ENCODE results near the gene KRT81.

Gene KRT81

DNA sequence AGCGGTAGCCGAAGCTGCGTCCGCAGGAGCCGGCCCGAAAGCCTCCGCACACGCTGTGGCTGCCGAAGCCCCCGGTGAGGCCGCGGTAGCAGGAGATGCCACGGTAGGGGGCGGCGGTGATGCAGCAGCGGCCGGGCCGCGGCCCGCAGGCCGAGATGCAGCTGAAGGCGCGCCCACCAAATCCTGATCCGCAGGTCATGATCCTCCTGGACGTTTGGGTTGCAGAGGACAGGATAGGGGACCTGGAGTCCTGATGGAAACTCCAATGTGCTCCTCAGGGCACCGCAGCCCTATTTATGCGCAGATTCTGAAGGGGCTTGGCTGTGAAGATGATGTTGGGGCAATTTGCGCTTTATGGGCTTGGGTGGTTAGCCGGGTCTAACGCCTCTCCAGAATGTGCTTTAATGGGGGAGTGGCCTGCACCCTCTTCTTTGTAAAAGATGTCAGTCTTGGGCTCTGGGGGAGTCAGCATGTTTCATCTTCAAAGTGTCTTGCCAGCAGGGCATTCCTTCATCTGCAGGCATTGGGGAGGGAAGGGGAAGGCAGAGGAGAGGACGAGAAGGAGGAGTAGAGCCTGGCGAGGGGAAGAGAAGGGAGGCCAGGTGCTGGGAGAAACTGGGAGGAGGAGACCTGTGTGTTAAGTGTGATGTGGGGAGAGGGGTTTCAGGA is at the start of gene KRT81:
Gene KRT81 (minus strand): TSS at position 268 of the 669 bp plus-strand sequence. CDS start 69 bp downstream, at position 199.
- DNase-seq, result no peak

DNA sequence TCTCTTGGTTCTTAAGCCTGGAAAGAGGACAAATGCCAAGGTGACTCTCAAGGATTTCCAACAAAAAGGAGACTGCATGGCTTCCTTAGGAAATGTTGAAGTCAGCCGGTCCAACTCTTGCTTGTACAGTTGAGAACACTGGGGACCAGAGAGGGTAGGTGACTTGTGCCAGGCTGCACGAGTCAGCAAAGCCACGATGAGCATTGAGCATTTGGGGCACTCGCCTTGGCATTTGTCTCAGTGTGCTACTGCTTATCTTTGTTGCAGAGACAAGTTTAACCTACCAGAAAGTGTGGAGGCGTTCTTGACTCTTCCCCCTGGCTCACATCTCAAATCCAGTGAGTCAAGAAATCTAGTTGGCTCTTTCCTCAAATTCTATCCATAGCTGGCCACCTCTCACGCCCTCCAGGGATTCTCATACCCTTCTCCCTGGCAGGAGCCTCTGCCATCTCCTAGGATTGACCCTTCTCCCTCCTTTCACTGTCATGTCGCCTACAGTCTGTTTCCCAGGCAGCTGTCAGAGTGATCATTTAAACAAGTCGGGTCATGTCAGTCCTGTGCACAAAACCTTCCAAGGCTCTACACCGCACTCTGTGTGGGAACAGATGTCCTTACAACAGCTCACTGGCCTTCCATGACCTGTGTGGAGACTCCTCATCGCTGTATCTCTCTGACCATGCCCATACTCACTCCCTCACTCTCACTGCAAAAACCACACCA is 47.1 kb upstream of the KRT81 start:
- DNase-seq, result no peak

DNA sequence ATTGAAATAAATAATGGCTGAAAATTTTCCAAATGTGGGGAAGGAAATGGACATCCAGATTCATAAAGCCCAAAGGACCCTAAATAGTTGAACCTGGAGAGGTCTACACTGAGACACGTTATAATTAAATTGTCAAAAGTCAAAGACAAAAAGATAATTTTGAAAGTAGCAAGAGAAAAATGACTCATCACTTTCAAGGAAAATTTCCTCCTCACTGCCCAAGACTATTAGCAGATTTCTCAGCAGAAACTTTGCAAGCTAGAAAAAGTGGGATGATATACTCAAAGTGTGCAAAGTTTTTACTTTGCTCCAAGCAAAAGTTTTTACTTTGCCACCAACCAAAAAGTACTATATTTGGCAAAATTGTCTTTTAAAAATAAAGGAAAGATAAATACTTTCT is 45.7 kb upstream of the KRT81 start:
- DNase-seq, result no peak

DNA sequence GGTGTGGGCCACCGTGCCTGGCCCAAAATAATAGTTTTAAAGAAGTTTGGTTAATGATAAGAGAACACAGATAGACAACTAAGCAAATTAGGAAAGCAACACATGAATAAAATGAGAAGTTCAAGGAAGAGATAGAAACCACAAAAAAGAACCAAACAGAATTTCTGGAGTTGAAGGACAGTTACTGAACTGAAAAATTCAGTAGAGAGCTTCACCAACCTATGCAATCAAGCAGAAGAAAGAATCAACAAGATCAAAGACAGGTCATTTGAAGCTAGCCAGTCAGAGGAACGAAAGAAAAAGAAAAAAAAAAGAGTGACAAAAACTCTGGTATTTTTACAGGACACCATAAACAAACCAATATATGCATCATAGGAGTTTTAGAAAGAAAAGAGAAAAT is 45.3 kb upstream of the KRT81 start:
- no peak for DNase-seq

DNA sequence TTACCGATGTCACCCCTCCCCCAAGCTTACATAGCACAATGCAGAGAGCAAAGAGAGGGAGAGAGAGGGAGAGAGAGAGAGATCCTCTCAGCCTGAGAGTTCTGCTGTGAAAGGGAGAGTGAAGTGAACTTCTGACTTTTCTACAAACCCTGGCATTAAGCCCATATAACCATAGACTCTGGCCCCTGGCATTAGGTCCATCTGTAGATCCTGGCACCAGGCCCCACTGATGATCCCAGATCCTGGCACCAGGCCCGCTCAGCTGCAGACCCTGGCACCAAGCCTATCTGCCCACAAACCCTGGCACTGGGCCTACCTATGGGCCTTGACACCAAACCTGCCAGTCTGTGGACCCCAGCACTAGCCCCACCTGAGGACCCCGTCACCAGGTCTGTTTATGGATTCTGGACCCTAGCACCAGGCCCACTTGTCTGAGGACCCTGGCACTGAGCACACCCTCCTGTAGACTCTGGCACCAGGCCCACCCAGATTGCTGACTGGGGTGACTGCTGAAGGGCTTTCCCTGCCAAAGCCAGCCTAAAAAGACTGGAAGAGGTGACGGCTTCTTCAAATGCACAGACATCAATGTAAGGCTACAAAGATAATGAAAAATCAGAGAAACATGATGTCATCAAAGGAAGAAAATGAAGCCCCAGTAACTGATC is 44.4 kb upstream of the KRT81 start:
- DNase-seq, result no peak

DNA sequence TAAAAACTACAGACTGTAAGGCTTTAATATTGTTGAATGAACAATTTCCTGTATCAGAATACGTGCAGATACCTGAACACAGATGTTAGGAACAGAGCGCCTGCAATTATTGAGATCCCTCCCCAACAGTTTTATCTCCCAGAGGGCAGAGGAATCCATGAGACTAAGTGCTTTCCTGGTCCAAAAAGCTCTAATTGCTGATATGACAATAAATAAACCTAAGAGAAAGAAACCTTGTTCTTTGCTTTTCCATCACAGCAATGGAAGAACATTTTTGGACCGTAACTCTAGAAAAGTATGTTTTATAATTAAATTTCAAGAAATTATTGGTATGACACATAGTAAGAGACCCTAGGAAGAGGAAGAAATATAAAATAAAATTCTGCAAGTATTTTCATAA is 42.9 kb upstream of the KRT81 start:
- no peak for DNase-seq

DNA sequence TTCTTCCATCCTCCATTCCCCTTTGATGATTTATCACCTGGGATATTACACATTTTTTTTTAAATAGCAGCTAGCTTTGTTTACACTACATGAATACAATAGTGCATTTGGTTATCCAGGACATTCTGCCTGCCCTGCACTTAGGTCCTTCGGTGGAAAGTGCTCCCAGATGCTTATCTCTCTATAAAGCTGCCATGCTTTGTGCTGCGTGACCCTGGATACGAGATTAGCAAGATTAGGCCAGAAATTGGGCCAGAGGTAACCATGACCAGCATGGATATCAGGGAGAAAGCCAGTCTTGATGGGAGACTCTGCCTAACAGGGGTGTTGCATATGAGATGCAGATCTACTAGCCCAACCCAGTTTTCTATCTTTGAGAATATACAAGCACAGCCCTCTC is 42.0 kb upstream of the KRT81 start:
- no peak for DNase-seq

DNA sequence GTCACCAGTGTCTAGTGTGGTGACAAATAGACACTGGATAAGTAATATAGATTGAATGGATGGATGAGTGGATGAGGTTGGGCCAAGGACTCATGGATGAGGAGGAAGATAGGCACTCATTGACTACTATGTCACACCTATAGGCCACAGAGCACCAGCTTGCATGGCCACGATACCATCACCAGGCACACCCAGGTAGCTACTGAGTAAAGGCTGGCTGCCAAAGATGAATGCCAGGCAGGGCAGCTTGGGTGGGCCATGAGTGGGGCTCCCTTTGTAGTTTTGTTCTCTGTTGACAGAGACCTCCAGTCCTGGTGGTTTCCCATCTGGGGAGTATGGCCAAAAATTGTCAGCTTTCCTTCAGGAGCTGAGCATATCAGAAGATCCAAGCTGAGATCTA is 41.0 kb upstream of the KRT81 start:
- no peak for DNase-seq

DNA sequence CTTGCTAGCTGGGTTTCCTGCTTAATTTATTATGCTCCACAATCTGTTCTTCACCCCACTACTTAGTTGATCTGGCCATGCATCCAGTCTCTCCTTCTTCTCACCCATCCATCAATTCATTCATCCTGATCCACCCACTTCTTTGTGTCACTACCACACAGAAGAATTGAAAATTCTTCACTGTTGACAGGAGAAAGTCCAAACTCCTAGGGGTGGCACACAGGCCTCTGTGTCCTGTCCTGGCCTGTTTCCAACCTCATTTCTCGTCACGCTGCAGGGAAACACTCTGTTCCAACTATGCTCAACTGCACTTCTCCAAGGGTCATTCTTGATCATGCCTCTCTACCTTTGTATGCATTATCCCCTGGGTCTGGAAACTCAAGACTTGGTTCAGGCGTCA is 40.5 kb upstream of the KRT81 start:
- no peak for DNase-seq

DNA sequence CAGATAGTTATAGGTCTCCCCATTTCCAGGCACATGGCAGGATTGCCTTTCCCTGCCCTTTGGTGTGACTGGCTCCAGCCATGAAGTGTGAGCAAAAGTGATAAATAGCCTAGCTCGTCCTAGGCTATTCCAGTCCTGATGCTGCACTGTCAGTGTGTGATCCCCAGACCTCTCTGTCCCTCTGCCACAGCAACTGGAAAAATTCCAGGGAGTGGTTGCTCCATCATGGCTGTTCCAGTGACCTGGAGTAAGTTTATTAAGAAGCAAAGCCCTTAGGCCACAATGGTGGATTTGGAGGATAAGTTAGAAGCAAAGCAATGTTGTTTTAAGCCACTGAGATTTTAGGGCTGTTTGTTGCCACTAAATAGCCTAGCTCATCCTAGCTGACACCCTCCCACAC is 39.7 kb upstream of the KRT81 start:
- no peak for DNase-seq

DNA sequence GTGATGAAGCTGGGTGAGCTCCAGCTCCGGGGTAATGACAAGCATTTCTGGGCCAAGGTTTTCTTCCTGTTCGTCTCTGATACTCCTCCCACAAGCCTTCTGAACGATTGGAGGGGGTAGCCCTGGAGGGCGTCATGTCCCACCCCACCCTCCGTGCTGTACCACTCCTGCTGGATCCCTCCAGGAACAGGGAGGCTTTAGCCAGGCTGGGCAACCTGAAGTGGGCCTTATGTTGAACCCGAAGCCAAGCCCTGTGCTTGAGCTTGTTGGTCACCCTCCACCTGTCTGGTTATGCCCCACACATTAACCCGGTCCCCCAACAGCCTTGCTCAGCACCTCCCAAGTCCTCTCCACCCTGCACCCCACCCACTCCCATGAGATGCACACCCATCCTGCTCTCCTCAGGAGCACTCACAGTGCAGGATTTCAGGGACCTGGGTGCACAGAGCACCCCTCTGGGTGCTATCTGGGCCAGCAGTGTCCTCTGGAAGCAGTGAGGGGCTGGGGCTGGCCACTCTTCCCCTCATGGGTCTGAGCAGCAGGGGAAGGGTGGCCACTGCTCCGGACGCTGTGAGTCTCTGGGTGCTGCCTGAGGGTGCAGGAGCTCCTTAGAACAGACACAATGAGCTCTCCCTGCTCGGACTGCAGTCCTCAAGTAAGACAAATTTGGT is 36.6 kb upstream of the KRT81 start:
- no peak for DNase-seq

DNA sequence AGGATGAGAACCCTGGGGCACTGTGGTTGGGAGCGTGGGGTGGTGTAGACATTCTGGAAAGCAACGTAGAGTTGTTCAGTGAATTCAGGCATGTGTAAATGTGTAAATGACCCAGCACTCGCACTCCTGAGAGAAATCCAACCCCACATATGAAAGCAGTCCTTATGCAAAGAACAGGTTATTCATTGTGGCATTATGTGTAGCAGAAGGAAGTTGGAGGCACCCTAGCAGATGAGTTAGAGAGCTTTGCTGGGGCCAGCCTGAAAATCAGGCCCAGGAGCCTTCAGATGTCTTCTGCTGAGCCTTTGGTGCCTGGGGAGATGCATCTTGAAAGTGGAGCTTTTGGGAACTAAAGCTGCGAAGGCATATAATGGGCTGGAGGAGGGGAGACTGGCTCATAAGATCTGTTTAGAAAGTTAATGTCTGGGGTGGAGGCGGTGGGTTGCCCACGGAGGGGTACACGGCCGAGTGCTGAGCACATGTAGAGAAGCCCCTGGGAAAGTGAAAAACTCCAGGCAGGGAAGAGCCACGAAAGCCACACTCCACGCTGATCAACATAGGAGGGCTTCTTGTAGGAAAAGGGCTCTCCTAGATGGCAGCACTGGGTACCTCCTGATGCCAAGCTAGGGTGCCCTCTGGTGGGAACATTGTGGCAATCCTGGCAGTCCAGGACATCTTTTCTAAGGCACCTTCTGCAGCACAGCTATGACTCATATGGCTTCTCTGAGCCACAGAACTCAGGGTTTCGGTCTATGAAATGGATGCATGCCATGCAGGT is 35.9 kb upstream of the KRT81 start:
- DNase-seq, result no peak

DNA sequence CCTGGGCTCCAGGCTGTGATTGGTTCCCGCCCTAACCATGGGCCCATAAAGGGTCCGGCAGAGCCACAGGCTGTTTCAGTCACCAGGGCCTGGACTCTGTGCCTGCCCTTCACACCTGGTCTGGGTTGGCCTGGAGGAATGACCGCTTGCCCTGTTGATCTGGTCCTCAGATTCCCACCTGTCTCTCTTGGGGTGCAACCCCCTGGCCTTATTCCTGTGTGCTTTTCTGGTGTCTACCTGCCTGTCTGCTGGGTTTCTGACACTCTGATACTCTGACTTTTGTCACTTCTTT is 32.8 kb upstream of the KRT81 start:
- DNase-seq, result no peak

DNA sequence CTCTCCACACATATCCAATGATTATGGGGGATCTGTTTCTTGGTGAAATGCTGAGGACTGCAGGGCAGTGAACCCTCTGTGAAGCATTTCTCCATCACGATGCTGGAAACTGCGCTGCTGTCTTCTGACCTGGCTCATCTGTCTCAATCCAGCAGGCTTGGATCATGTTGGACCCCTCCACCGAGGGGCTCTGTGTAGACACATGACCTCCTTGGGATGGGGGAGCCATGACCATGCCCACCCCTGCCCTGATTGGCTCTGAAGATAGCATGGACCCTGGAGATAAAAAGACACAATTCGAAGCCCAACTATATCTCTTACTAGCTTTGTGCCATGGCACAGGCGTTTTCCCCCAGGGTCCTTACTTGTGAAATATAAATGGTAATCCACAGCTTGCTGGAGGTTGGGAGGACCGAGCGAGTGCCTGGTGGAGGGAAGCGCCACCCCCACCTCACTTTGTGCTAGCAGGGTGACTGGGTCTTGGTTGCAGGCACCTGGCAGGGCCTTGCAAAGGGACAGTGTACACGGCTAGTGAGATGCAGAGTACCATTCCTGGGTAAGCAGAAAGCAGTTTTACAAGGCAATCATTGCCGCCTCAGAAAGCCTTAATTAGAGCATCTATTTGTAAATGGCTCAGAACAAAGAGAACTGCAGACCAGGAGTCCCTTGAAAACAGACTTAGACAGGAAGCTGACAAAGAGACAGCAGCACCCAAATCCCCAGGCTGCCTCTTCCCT is 32.2 kb upstream of the KRT81 start:
- no peak for DNase-seq

DNA sequence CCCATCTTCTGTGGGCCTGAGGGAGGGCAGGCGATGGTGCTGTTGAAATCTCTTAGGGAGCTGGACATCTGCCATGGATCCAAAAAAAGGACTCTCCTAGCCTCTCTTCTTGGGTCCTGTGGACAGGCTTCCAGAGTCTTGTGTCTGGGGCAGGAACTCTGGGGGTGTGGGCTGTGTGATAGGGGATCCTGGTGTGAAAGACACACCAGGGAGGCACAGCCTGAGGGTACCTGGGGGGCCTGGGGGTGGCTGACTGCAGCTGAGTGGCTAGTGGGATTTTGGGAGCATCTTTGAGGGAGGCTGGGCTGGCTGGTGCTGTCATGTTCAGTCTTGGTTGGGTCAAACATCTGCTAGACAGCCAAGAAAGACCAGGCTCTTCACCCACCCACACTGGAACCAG is 31.7 kb upstream of the KRT81 start:
- DNase-seq, result no peak

DNA sequence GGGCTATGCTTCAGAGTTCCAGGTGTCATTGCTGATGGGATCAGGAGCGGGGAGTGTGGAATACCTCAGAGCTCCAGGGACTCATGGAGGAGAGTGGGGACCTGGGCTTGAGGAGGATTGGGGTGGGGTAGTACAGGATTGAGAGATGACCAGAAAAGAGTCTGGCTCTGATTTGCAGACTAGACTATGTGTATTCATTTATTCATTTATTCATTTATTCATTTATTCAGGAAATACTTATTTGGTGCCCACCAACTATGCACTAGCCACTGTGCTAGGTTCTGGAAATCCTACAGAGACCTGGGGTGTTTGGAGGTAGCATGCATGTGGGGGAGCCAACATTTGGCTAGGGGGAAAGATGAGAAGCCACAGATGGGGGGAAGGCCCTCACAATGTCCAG is 30.7 kb upstream of the KRT81 start:
- no peak for DNase-seq

DNA sequence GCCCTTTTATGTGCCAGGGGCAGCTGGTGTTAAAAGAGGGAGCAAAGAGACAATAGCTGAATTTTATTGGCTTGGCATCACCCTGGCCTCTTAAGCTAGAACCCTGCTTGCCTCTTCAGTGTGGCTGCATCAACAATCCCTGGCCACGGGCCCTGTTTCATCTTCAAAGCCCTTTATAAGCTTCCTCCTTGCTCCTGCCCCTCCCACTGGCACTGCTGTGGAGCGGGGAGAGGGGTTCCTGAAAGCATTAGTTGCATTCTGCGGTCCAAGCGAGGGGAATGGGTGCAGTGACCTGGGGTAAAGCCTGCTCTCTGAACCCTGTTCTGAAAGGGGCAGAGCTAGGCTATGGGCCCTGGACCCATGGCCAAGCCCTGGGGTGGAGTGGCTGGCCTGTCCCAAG is 30.1 kb upstream of the KRT81 start:
- no peak for DNase-seq

DNA sequence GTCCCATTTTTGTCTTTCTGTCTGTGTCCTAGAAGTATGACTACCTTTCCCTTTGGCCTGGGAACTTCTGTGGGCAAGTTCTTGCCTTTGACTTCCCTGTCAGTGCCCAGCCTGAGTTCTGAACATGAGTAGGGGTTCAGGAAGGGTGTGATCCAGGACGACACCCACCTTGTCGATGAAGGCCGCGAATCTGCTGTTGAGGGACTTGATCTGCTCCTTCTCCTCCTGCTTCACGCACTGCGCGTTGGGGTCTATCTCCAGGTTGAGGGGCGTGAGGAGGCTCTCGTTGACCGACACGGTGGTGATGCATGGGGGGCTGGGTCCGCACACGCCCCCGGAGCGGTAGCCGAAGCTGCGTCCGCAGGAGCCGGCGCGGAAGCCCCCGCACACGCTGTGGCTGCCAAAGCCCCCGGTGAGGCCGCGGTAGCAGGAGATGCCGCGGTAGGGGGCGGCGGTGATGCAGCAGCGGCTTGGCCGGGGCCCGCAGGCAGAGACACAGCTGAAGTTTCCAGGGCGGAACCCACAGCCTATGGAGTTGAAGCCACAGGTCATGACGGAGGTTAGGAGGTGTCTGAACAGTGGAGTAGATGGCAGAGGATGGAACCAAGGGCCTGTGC is 29.6 kb upstream of the KRT81 start, which contains the start of gene KRT83:
Gene KRT83 (minus strand): TSS at position 615 of the 617 bp plus-strand sequence. CDS start 63 bp downstream, at position 552.
- DNase-seq, result no peak

DNA sequence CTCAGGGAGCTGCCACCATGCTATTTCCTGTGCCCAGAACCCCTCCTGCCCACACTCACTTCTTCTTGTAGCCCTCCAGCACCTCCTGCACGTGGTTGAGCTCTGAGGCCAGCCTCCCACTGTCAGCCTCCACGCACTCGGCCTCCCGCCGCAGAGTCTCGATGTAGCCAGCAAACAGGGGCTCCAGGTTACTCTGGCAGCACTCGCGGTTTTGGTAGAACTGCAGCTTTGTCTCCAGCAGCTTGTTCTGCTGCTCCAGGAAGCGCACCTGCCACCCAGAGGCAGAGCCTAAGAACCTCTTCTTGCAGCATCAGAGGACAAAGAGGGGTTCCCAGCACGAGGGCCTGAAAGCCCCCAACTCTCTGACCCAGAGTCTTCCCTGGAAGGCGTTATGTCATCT is 27.8 kb upstream of the KRT81 start:
- no peak for DNase-seq

DNA sequence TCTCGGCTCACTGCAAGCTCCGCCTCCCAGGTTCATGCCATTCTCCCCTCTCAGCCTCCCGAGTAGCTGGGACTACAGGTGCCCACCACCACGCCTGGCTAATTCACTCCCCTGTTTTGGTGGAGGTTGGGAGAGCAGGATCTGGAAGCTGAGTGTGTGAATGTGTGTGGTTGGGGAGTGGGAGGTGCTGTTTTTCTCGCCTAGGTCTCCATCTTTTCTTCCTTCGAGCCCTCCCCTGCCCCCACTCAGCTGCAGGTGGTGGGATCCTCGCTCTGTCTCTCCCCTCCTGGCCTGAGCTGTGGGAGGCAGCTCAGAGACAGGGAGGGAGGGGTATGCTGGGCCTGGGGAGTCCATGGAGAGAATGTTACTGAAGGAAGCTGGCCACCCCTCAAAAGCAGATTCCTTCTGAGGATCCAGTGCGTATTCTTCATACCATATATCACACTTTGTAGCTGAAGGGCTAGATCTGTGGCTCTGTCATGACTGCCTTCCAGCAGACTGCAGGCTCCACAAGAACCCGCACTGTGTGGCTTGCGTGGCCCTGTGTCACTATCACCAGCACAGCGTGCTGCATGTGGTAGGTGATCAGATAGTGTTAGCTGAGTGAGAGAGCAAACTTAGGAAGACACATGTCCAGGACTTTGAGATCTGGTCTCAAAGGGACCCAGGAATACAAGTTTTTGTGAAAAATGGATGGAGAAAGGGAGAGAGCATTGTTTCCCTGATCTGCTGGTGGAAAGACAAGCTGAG is 27.1 kb upstream of the KRT81 start:
- no peak for DNase-seq

DNA sequence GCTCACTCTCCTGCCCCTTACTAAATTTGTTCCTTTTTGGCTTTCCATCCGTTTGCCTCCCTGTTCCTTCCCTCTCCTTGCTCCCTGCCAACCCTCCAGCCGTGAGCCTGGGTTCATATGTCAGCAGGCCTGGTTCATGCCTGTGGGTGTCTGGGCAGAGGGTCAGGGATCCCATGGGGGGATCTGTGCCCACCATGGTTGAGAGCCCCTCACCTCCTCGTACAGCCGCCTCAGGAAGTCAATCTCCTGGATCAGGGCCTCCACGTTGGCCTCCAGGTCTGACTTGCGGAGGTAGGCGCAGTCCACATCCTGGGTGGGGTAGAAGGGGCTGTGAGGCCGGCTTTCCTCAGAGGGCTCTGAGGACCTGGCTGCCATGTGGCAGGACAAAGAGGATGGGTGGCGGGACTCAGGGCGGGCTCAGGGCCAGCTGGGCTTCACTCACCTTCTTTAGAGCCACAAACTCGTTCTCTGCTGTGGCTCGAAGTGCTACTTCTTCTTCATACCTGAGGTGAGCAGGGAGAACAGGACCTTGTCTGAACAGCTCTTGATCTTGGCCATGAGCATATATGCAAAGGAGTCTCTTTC is 26.2 kb upstream of the KRT81 start:
- DNase-seq, result no peak

Data from T1000 (cell line).